ENCODE measurements around the gene TEAD1. TPM values are rescaled to one million over a fixed set of nuclear protein-coding genes. Genes with fewer than 3 reads are reported as not detected.

TEAD1 gene
- total and polyA plus RNA-seq, 9 of the 15 experiments (the other 6 are each of a cell fraction or from before 2014, with no cell fraction given) = 1.7 to 17.7 (median 10.8) TPM

GRCh38 chr11:12786450-12786849 is 112.2 kb downstream of the TEAD1 start (continued):
- TF ChIP-seq, protein P1, sequence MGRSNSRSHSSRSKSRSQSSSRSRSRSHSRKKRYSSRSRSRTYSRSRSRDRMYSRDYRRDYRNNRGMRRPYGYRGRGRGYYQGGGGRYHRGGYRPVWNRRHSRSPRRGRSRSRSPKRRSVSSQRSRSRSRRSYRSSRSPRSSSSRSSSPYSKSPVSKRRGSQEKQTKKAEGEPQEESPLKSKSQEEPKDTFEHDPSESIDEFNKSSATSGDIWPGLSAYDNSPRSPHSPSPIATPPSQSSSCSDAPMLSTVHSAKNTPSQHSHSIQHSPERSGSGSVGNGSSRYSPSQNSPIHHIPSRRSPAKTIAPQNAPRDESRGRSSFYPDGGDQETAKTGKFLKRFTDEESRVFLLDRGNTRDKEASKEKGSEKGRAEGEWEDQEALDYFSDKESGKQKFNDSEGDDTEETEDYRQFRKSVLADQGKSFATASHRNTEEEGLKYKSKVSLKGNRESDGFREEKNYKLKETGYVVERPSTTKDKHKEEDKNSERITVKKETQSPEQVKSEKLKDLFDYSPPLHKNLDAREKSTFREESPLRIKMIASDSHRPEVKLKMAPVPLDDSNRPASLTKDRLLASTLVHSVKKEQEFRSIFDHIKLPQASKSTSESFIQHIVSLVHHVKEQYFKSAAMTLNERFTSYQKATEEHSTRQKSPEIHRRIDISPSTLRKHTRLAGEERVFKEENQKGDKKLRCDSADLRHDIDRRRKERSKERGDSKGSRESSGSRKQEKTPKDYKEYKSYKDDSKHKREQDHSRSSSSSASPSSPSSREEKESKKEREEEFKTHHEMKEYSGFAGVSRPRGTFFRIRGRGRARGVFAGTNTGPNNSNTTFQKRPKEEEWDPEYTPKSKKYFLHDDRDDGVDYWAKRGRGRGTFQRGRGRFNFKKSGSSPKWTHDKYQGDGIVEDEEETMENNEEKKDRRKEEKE (IDR thresholded peaks at IDR 0.05; ENCODE audit: borderline replicate concordance in 1 of 2, control insufficient read depth in 1 of 2, low read depth in 2 of 2, low read length in 1 of 2) = no peak
- TF ChIP-seq ATF1 (CRISPR knock-in tag; IDR thresholded peaks at IDR 0.05) = no peak
- no peak for TF ChIP-seq ATF1 (tag; IDR thresholded peaks at IDR 0.05)
- TF ChIP-seq EP400 (IDR thresholded peaks at IDR 0.05) = no peak
- no peak for TF ChIP-seq PTBP1 (IDR thresholded peaks at IDR 0.05; ENCODE audit: low read depth, low read length)
- no peak for TF ChIP-seq POLR2AphosphoS5 (IDR thresholded peaks at IDR 0.05; ENCODE audit: control insufficient read depth, insufficient read depth, low read depth, low read length)
- TF ChIP-seq, protein P2, sequence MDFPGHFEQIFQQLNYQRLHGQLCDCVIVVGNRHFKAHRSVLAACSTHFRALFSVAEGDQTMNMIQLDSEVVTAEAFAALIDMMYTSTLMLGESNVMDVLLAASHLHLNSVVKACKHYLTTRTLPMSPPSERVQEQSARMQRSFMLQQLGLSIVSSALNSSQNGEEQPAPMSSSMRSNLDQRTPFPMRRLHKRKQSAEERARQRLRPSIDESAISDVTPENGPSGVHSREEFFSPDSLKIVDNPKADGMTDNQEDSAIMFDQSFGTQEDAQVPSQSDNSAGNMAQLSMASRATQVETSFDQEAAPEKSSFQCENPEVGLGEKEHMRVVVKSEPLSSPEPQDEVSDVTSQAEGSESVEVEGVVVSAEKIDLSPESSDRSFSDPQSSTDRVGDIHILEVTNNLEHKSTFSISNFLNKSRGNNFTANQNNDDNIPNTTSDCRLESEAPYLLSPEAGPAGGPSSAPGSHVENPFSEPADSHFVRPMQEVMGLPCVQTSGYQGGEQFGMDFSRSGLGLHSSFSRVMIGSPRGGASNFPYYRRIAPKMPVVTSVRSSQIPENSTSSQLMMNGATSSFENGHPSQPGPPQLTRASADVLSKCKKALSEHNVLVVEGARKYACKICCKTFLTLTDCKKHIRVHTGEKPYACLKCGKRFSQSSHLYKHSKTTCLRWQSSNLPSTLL (IDR thresholded peaks at IDR 0.05) = no peak
- TF ChIP-seq RBFOX2 (IDR thresholded peaks at IDR 0.05; ENCODE audit: low read depth, low read length) = no peak
- no peak for TF ChIP-seq ATF6 (CRISPR knock-in tag; IDR thresholded peaks at IDR 0.05)
- no peak for TF ChIP-seq KLF1 (tag; IDR thresholded peaks at IDR 0.05)
- no peak for TF ChIP-seq ZNF217 (CRISPR knock-in tag; IDR thresholded peaks at IDR 0.05)
- no peak for TF ChIP-seq CTBP1 (IDR thresholded peaks at IDR 0.05; ENCODE audit: borderline replicate concordance)
